ENCODE measurements around the gene GRIFIN. TPM values are rescaled to one million over a fixed set of nuclear protein-coding genes. Genes with fewer than 3 reads are reported as not detected.

Gene GRIFIN
- total and polyA plus RNA-seq, 3 donors from 2014 or later, result not detected

DNA sequence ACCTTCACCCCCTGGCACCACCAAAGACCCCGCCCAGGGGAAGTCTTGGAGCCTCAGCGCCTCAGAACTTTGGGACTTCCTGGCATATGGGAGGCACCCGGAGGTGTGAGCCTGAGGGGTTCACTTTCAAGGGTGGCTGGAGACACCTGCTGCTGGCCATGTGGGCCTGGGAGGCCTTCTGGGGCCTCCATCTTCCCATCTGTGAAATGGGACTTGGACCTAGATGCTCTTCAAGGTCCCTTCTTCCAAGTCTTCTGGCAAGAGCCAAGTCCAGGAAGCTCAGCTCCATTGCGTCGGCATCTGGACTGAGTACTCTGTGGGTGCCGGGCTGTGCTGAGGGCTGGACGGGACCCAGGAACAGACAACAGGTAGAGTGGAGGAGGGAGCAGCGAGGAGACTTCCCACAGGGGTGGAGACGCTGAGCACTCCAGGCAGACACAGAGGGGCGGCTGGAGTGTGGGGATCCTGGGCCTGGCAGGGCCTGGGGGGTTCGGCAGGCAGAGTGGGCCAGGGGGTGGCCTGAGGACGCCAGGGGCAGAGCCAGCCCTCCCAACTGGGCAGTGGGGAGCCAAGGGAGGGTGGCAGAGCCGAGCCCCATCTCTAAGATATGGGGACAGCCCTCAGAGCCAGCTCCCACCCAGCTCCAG lies 34.1 kb upstream of the GRIFIN start:
- no peak for DNase-seq
- Histone ChIP-seq H3K27ac (no peak overlapping the region), H3K4me3 (no peak overlapping the region), H3K27me3 (no peaks in the 10 kb centered on the region), H3K9me3 (no peaks in the 10 kb centered on the region), H3K4me1 (peaks cover 23% of the 10 kb centered on the region), H3K36me3 (ENCODE audit: low read depth, missing control alignments) (no peaks in the 10 kb centered on the region)
- WGBS, 2 donors, result 90 to 96% methylated on average over 8 to 11 of the region's 13 CpGs
- no peak for TF ChIP-seq POLR2A (IDR thresholded peaks at IDR 0.05)
- TF ChIP-seq, protein P1, sequence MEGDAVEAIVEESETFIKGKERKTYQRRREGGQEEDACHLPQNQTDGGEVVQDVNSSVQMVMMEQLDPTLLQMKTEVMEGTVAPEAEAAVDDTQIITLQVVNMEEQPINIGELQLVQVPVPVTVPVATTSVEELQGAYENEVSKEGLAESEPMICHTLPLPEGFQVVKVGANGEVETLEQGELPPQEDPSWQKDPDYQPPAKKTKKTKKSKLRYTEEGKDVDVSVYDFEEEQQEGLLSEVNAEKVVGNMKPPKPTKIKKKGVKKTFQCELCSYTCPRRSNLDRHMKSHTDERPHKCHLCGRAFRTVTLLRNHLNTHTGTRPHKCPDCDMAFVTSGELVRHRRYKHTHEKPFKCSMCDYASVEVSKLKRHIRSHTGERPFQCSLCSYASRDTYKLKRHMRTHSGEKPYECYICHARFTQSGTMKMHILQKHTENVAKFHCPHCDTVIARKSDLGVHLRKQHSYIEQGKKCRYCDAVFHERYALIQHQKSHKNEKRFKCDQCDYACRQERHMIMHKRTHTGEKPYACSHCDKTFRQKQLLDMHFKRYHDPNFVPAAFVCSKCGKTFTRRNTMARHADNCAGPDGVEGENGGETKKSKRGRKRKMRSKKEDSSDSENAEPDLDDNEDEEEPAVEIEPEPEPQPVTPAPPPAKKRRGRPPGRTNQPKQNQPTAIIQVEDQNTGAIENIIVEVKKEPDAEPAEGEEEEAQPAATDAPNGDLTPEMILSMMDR (IDR thresholded peaks at IDR 0.05), result no peak
- intact Hi-C loops (cut with DNase I; ENCODE audit: low total_unique reads), result no loop called here

DNA sequence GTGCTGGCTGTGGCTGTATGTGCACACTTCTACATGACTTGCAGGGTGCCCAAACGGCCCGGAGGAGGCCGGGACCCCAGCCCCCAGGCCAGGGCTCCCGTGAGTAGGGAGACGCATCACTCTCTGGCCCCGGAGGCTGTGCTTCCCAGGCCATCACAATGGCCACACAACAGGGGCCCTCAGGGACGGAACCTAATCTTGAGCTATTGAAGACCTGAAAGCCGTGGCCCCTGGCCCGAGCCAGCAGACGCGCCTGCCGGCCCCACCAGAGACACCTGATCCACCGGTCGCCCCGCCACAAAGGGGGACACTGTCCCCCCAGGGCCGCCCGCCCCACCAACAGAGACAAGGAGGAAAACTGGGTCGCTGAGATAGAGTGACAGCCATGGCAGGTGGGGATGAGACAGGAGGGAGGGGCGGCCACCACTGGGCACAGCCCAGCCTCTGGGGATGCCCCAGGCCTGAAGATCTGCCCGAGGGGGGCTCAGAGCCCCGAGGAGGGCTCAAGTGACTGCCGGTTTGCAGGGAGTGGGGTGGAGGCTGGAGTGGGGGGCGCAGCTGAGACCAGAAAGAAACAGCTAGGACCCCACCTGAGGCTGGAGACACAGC lies 33.2 kb upstream of the GRIFIN start:
- intact Hi-C loops (cut with DNase I; ENCODE audit: low total_unique reads), result no loop called here
- TF ChIP-seq POLR2A (IDR thresholded peaks at IDR 0.05), result no peak
- TF ChIP-seq, protein P1 (IDR thresholded peaks at IDR 0.05), result no peak
- H3K36me3 ChIP-seq (ENCODE audit: low read depth, missing control alignments), result no peaks in the 10 kb centered on the region
- no peak overlapping the region for H3K27ac ChIP-seq
- H3K4me1 ChIP-seq, result peaks cover 23% of the 10 kb centered on the region
- WGBS, 2 donors, result 84 to 88% methylated on average over 17 to 23 of the region's 23 CpGs
- no peak for DNase-seq
- H3K27me3 ChIP-seq, result no peaks in the 10 kb centered on the region
- no peaks in the 10 kb centered on the region for H3K9me3 ChIP-seq
- no peak overlapping the region for H3K4me3 ChIP-seq

DNA sequence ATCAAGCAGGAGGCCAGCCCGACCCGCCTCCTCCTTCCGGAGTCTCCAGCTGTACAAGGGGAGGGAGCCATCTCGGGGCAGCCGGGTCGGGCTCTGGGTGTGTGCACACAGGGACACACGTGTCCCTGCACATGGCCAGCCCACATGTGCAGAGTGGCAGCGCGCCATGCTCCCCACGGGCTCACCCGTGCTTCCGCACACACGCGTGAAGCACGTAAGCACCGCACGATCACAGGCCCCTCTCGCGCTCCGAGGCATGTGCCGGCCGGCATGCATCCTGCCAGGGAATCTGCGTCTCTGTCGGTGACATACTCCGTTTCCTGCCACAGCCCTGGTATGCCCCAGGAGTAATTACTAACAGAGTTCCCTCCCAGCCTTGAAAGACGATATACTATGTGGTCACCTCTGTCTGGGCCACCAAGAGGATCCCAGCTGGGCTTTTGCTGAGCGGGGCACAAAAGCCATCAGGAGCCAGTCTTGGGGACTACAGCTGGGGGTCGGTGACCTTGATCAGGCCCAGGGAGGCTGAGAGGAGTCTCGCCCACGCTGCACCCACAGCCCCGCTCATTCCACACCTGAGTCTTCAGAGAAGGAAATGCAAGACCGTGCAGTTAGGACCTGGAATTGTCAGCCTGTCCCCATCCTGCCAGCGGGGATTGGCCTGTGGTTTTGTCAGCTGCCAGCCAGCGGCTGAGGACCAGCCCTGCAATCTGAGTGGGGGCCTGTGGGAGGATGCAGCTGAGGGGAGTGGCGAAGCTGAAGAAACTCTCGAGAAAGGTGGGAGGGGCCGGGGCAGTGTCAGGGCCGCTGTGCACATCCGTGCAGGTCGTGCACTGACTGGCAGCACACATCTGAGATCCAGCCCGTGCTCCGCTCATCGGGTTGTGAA lies 32.4 kb upstream of the GRIFIN start:
- H3K27ac ChIP-seq, result peak overlapping the region; percentile 45 to 52
- H3K27me3 ChIP-seq, result no peaks in the 10 kb centered on the region
- TF ChIP-seq, protein P1 (IDR thresholded peaks at IDR 0.05), result no peak
- no peak for TF ChIP-seq POLR2A (IDR thresholded peaks at IDR 0.05)
- H3K9me3 ChIP-seq, result no peaks in the 10 kb centered on the region
- 35 to 63% methylated on average over 28 to 43 of the region's 43 CpGs for WGBS, 2 donors
- H3K4me3 ChIP-seq, result no peak overlapping the region
- intact Hi-C loops (cut with DNase I; ENCODE audit: low total_unique reads), result no loop called here
- peak; percentile 63 for DNase-seq
- H3K36me3 ChIP-seq (ENCODE audit: low read depth, missing control alignments), result no peaks in the 10 kb centered on the region
- peaks cover 24% of the 10 kb centered on the region for H3K4me1 ChIP-seq

GRCh38 chr7:2507917-2508306 lies 31.7 kb upstream of the GRIFIN start:
- no peaks in the 10 kb centered on the region for H3K36me3 ChIP-seq (ENCODE audit: low read depth, missing control alignments)
- WGBS, 2 donors, result 67% methylated on average over 6 of the region's 6 CpGs; no CpG with 5 or more reads in 1 of the 2 donors
- H3K27ac ChIP-seq, result peak overlapping the region in 1 of 2 donors; percentile 52
- H3K4me3 ChIP-seq, result no peak overlapping the region
- H3K9me3 ChIP-seq, result no peaks in the 10 kb centered on the region
- intact Hi-C loops (cut with DNase I; ENCODE audit: low total_unique reads), result no loop called here
- no peaks in the 10 kb centered on the region for H3K27me3 ChIP-seq
- TF ChIP-seq POLR2A (IDR thresholded peaks at IDR 0.05), result no peak
- TF ChIP-seq, protein P1 (IDR thresholded peaks at IDR 0.05), result no peak
- no peak for DNase-seq
- H3K4me1 ChIP-seq, result peaks cover 29% of the 10 kb centered on the region

All from testis (tissue), 3 donors.